ENCODE results near the gene KSR1. TPM values are rescaled to one million over a fixed set of nuclear protein-coding genes. Genes with fewer than 3 reads are reported as not detected.
A peak's percentile ranks its signal among the peaks of the same experiment; 100 is the strongest.

The KSR1 gene
- total and polyA plus RNA-seq, 3 donors from 2014 or later = 44.8 to 80.7 (median 63.7) TPM

- peaks cover 17% of the 10 kb centered on the region for H3K4me1 ChIP-seq
- no peak overlapping the region for H3K4me3 ChIP-seq
- H3K27me3 ChIP-seq = no peaks in the 10 kb centered on the region
- no peak for TF ChIP-seq POLR2A (IDR thresholded peaks at IDR 0.05)
- TF ChIP-seq CTCF (IDR thresholded peaks at IDR 0.05) = no peak
- peak; percentile 37 for DNase-seq
- intact Hi-C loops (cut with DNase I; ENCODE audit: low total_unique reads) = no loop called here
- H3K9me3 ChIP-seq = no peaks in the 10 kb centered on the region
- 50 to 61% methylated on average over 10 of the region's 10 CpGs for WGBS, 2 donors
- no peaks in the 10 kb centered on the region for H3K36me3 ChIP-seq (ENCODE audit: low read depth, missing control alignments)
- peak overlapping the region in 1 of 2 donors; percentile 39 for H3K27ac ChIP-seq
Measured at GRCh38 chr17:27577884-27578717, 121.9 kb downstream of the KSR1 start.

GRCh38 chr17:27578718-27579085 is 122.5 kb downstream of the KSR1 start:
- DNase-seq = no peak
- intact Hi-C loops (cut with DNase I; ENCODE audit: low total_unique reads) = no loop called here

GRCh38 chr17:27579304-27579703 is 123.1 kb downstream of the KSR1 start:
- H3K36me3 ChIP-seq (ENCODE audit: low read depth, missing control alignments) = no peaks in the 10 kb centered on the region
- no peak overlapping the region for H3K27ac ChIP-seq
- no peak overlapping the region for H3K4me3 ChIP-seq
- H3K9me3 ChIP-seq = no peaks in the 10 kb centered on the region
- intact Hi-C loops (cut with DNase I; ENCODE audit: low total_unique reads) = no loop called here
- peaks cover 17% of the 10 kb centered on the region for H3K4me1 ChIP-seq
- H3K27me3 ChIP-seq = no peaks in the 10 kb centered on the region
- no peak for DNase-seq
- TF ChIP-seq CTCF (IDR thresholded peaks at IDR 0.05) (no peak), POLR2A (IDR thresholded peaks at IDR 0.05) (no peak)
- 92 to 99% methylated on average over 3 of the region's 3 CpGs for WGBS, 2 donors

More at GRCh38 chr17:27578718-27579085, 122.5 kb downstream of the KSR1 start:
- Histone ChIP-seq H3K36me3 (ENCODE audit: low read depth, missing control alignments) (no peaks in the 10 kb centered on the region), H3K4me1 (peaks cover 17% of the 10 kb centered on the region), H3K4me3 (no peak overlapping the region), H3K9me3 (no peaks in the 10 kb centered on the region), H3K27ac (no peak overlapping the region), H3K27me3 (no peaks in the 10 kb centered on the region)
- WGBS, 2 donors = 94 to 95% methylated on average over 3 to 4 of the region's 4 CpGs
- TF ChIP-seq CTCF (IDR thresholded peaks at IDR 0.05) (no peak), POLR2A (IDR thresholded peaks at IDR 0.05) (no peak)

DNA sequence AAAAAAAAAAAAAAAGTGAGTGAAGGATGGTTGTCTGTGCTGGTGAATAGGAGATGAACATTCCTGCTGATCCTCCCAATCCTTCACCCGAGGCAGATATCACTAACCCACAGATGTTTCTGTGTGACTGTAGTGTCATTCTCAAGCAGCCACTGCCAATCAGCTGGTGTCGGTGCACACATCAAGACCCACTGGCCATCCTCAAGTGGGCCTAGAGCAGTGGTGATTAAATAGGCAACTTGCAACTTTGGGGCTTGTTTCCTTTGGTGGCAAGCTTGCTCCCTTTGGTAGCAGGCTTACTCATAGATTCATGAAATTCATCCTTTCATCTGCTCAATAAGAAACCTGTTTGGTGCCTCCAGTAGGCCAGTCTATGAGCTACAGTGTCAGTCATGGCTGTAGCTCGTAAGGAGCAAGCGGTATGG is 123.7 kb downstream of the KSR1 start:
- intact Hi-C loops (cut with DNase I; ENCODE audit: low total_unique reads) = no loop called here
- no peak for DNase-seq

More for the DNA sequence above, 123.7 kb downstream of the KSR1 start:
- no peak overlapping the region for H3K4me3 ChIP-seq
- H3K27ac ChIP-seq = no peak overlapping the region
- no peaks in the 10 kb centered on the region for H3K36me3 ChIP-seq (ENCODE audit: low read depth, missing control alignments)
- H3K9me3 ChIP-seq = no peaks in the 10 kb centered on the region
- peaks cover 17% of the 10 kb centered on the region for H3K4me1 ChIP-seq
- no peak for TF ChIP-seq CTCF (IDR thresholded peaks at IDR 0.05)
- no peak for TF ChIP-seq POLR2A (IDR thresholded peaks at IDR 0.05)
- WGBS, 2 donors = 89 to 93% methylated on average over 4 of the region's 4 CpGs
- H3K27me3 ChIP-seq = no peaks in the 10 kb centered on the region

Measured in testis (tissue), 3 donors.